ENCODE results near the gene ITPKA.

- TF ChIP-seq, protein P1, sequence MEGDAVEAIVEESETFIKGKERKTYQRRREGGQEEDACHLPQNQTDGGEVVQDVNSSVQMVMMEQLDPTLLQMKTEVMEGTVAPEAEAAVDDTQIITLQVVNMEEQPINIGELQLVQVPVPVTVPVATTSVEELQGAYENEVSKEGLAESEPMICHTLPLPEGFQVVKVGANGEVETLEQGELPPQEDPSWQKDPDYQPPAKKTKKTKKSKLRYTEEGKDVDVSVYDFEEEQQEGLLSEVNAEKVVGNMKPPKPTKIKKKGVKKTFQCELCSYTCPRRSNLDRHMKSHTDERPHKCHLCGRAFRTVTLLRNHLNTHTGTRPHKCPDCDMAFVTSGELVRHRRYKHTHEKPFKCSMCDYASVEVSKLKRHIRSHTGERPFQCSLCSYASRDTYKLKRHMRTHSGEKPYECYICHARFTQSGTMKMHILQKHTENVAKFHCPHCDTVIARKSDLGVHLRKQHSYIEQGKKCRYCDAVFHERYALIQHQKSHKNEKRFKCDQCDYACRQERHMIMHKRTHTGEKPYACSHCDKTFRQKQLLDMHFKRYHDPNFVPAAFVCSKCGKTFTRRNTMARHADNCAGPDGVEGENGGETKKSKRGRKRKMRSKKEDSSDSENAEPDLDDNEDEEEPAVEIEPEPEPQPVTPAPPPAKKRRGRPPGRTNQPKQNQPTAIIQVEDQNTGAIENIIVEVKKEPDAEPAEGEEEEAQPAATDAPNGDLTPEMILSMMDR (IDR thresholded peaks at IDR 0.05) = no peak
- no peak for TF ChIP-seq EZH2 (IDR thresholded peaks at IDR 0.05; ENCODE audit: borderline replicate concordance, insufficient read depth, low read depth, low read length, poor library complexity, severe bottlenecking)
Measured at GRCh38 chr15:41501931-41502794, 8.5 kb downstream of the ITPKA start.

Data from B cell (primary cell).